GM21717 (cell line): ENCODE data around the gene SPATS2L.

Experiments used
- ATAC-seq: cut with Tn5 transposase; IDR thresholded peaks from one replicate; pipeline ENCODE4 v1.9.1; 2021; ENCODE audit warnings: mild to moderate bottlenecking, moderate library complexity; ENCODE audit not compliant: unreplicated experiment

SPATS2L gene

DNA sequence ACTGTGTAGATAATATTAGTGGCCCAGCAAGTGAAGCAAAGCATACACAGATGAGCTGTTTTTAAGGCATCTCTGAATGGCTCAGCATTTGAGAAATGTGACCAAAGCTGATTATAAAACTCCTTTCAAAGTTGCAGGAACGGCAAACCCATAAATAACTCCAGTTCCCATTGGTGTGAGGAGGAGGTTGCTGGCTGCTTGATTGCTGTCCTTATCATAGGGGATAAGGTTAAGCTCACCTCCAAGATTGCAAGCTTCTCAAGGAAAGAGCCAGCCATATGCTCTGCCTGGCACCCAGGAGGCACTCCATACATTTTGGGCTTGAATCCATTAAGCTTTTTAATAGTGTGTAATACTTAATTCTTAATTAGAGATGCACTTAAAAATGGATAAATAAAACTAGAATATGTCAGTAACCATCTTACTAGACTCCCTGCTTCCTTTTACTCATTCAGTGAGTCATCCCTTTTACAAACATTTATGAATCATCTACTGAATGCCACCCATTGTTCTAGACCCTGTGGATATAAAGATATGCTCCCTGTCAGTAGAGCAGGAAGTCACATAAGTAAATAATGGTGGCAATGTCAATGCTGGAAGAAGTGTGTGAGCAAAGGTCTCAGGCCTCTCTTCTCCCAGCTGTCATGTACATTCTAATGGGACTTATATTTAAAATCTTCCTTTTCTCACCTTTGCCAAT lies 99.3 kb downstream of the SPATS2L start:
- ATAC-seq: no peak

DNA sequence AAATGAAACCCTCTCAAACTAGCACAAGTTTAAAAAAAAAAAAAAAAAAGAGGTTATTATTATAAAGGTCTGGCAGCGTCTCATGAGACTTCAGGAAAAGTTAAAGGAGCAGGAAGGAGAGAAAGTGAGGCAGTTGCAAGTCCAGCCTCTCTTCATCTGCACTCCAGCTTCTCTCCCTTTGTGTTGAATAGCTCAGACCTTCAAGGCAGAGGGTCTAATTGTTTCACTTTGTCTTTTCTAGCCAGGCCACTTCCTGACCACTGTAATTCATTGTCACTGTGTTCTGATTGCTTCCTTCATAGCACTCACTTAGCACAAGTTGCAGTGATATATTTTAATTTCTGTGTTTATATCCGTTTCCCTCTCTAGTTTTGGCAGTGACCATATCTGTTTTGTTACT lies 99.9 kb downstream of the SPATS2L start:
- no peak for ATAC-seq

DNA sequence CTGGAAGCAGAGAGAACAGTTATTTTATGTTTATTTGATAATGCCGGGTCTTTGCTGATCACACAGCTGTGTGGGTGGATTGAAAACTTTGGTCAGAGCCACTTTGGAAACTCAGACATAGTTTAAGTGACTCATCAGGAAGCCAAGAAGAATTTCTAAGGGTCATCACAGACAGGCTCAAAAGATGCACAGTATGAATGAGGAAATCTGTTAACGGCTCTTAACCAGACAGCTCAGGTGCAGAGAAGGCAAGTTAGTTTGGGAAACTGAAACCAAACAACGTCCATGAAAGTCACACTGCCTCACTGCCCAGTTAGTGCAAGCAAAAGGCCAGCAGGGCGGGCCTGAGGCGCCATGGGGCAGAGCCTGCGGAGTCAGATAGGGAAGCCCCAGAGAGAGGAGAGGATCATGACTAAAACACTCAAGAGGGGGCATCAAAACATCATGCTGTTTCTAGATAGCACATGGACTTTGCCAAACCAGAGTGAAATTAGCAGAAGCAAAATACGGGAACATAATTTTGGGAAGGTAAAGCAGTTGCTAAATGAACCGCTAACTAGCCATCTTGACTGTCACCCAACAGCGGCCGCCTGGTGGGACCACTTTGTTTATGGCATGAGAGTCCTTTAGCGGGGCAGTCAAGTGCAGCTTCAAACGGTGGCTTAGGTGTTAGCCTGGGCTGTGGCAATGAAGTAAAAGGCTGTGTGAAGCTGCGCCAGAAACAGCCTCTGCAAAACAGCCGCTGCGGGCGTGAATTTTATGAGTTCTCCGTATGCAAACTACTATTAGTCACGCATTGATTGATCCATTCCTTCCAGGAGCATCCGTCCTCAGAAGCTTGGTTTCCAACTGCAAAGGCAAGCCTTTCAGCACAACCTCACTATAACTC lies 102.2 kb downstream of the SPATS2L start:
- ATAC-seq: no peak

DNA sequence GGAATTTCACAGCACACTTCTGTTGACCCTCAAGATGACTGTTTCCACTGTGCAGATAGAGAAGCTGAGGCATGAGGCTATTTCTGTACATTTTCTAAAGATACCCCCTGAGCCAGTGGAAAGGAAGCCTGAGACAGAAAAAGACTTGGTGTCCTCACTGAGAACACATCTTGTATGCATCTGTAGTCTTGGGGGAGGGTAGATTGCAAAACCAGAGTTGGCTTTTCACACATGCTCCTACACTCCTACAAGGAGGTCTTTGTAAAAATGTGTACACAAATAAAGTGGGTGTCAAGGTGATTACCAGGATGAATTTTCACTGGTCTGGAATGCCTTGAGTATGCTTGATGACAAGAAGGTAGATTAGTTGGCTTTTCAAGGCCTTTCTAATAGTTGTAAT lies 105.3 kb downstream of the SPATS2L start:
- no peak for ATAC-seq

DNA sequence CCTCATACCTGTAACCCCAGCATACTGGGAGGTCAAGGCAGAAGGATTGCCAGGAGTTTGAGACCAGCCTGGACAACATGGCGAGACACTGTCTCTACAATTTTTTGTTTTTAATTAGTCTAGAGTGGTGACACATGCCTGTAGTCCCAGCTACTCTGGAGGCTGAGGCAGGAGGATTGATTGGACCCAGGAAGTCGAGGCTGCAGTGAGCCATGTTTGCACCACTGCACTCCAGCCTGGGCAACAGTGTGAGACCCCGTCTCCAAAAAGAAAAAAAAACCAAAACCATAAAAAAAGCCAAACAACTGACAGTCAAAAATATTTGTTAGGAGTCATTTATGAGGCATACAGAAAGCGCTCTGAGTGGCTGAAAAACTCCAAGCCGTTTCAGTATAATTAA lies 107.9 kb downstream of the SPATS2L start:
- no peak for ATAC-seq

DNA sequence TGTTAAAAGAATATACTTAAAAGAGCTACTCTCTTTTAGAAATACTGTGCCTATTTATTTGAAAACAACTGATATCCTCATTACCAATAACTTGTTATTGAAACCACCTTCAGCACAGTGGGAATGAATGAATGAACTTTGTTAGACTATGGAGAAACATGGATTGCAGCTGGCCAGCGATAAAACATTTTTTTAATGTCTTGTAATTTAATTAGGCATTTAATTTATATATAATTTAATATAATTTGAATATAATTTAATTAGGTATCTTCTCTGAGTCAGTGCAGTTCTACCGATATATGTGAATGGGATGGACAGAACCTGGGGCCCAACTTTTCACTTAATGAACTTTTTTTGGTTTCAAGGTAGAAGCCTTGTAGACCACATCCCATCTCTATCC lies 109.0 kb downstream of the SPATS2L start:
- ATAC-seq: no peak

DNA sequence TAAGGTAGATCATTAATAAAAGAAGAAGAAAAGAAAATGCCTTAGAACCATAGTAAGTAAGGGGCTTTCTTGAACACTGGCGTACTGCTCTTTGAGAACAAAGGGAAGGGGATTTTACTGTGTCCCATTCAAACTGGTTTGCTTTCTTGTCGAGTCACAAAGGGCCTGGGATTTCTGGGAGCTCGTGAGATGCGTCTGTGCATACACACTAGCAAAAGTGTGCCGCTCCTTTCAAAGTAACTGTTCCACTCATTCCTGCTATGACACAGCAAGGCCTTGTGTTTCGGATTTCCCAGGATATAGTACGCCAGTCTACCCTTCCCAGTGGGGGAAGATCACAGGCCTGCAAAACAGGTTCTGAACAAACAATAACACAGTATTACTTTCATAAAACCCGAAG lies 110.4 kb downstream of the SPATS2L start:
- no peak for ATAC-seq

DNA sequence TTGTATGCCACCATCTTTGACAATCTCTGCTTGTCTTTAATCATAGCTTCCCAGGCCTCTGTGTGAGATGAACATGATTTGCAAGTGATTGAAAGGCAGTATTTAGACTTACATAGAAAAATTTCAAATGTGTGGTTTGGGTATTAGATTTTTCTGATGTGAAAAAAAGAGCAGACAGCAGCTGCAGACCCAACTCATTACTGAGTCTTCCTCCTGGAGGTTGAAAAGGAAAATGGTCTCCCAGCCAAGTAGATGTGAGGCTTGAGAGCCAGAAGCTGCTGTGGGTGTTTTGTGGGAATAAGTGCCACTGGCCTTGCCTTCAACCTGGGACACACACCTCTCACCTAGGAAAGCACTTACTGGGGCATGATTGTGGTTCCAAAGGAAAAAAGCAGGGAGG lies 110.9 kb downstream of the SPATS2L start:
- no peak for ATAC-seq

DNA sequence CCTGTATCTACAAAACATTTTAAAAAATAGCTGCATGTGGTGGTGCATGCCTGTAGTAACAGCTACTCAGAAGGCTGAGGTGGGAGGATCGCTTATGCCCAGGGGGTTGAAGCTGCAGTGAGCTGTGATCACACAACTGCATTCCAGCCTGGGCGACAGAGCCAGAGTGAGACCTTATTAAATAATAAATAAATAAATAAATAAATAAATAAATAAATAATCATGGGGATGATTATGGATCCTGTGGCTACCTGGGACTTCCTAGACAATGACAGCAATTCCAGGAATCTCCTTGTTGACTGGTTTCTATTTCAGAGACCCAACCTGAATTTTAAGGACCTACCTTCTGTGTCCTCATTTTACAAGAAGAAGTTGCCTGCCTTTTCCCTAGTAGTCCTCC lies 111.9 kb downstream of the SPATS2L start:
- ATAC-seq: no peak

DNA sequence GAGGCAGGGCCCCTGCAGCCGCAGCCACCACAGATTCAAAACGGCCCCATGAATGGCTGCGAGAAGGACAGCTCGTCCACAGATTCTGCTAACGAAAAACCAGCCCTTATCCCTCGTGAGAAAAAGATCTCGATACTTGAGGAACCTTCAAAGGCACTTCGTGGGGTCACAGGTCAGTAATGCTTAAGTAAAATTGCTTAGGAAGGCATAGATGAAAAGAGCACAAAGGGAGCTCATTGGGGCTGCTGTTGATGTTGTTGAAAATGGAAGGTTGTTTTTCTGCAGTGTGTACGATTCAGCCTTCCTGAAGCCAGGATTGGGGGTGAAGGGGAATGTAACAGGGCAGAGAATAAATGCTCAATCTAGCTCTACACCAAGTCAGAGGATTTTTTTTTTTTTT lies 112.8 kb downstream of the SPATS2L start:
- ATAC-seq: no peak

DNA sequence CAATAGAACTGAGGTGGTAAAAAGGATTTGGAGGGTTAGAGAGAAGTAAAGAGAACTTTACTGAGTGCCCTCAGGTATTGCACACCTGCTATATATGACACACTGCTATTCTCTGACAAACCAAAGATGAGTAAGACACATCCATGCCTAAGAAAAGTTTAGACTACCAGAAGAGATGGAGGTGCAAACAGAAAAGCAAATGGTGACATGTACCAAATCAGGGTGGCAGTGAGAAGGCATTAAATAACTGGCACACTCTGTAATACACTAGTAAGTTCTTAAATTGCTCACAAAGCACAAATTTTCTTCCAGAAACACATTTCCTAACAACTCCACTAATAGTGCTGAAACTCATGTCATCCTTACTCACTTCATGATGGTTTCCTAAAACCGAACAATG lies 114.8 kb downstream of the SPATS2L start:
- no peak for ATAC-seq

DNA sequence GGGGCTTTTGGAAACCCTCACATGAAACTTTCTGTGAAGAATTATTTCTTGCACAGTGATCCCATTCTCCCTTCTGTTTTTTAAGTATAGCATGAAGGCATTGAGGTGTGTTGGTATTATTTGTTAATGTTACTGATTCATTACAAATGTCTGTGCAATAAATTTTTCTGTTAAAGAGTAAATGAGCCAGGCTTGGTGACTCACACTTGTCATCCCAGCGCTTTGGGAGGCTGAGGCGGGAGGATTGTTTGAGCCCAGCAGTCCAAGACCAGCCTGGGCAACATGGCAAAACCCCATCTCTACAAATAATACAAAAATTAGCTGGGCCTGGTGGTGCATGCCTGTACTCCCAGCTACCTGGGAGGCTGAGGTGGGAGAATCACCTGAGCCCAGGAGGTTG lies 115.6 kb downstream of the SPATS2L start:
- no peak for ATAC-seq

DNA sequence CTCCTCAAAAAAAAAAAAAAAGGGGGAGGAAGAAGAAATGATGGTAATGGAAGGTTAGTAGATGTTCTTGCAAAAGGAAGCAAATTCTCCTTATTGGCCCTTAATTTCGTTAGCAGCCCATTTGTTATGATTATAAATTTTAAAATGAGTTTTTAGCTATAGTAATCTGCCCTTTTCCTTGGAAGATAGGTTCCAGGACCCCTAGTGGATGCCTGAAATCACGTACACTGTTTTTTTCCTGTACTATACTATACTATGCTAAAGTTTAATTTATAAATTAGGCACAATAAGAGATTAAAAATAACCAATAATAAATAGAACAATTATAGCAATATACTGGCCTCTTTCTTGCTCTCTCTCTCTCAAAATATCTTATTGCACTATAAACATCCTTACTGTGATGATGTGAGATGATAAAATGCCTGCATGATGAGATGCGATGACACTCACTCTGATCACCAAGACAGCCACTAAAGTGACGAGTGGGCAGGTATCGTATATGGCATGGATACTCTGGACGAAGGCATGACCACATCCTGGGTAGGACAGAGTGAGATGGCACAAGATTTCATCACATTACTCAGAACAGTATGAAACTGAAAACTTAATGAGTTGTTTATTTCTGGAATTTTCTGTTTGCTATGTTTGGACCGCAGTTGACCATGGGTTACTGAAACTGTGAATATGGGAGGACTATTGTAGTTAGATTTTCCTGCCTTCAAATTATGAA lies 116.2 kb downstream of the SPATS2L start:
- ATAC-seq: no peak

DNA sequence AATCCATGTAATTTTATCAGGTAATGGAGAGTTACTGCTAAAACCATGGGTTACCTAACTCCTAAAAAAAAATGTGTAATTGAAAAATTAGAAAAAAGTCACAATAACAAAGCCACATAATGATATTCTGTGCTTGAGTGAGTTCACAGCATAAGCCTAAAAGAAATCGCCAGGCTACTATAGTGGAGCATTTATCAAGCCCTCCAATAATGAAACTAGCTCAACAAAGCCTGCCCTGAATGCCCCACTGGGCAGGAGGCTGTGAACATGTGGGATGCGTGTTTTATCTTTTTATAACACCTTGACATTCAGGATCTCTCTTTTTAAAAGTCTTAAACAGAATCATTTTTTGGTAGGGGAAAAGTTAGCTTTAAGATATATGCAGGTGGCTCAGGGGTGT lies 117.0 kb downstream of the SPATS2L start:
- ATAC-seq: no peak

DNA sequence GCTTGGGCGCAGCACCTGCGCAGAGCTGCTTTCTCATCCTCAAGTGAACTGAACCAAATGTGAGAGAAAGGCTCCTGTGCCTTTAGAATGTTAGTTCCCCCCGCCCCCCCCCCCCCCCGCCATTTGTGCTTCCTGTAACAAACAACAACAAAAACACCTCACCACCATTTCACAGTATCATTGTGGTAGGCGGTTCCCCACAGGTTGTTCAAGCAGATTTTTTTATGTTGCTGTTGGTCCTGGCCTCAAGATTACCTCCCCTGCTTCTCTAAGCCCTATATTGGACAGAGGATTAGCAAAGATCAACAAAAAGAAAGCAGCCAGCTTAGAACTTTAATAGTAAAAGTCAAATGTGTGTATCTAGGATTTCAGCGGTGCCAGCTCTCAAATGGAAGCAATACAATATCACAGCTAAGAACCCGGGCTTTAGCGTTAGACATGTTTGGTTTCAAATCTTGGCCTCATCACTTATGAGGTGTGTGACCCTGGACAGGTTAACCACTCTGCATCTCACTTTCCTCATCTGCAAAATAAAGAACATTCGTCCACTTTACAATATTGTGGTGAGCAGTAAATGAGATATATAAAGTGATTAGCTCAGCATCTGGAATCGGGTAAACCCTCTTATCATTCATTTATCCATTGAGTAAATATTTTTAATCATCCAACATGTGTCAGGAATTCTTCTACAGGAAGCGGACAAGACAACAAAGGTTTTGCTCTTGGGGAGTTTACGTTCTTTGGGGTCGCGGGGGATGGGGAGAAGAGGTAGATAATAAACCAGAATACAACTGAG lies 118.7 kb downstream of the SPATS2L start:
- no peak for ATAC-seq

DNA sequence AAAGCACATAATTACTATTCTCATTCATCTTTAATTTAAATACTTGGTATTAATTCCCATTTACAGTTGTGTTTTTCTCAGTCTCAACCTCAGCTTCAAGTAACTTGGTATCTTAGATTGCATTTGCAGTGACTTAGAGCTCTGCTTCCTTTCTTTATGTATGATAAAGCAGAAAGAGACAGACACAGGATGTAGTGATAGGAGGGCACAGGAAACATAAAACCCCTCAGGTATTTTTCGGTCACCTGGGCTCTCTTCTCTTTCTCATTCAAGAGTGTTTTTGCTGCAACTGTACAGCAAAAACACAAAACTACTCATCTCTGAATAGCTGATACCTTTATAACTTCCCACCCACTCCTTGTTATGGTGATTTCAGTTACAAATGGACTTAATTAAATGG lies 120.3 kb downstream of the SPATS2L start:
- no peak for ATAC-seq

DNA sequence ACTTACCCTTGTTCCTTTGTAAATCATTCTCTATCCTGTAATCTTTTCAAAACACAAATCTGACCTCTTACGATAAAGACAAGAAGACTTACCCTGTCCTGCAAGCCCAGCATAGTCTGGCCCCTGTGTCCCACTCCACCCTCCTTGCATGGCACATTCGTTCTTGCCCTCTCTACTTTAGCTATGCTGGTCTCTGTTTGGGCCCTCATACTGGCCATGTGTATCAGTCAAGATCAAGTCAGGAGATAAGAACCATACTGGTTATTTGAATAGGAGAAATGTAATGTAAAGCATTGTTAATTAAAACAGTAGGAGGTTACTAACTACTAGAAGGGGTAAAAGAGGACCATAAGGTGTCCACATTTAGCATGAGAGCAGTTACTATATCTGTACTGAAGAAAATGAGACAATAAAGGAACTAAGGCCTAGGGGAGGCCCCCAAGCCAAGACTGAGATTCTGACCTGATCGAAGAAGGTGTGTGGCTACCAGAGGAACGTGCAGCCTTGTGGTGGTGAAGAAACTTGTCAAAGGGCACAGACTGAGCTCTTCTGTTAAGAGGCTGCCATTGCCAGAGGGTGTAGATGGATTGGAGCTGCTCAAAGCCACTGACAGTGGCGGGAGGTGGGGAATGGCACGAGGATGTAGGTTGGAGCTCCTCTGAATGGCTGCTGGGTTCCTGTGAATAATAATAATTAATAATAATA lies 122.6 kb downstream of the SPATS2L start:
- ATAC-seq: no peak

DNA sequence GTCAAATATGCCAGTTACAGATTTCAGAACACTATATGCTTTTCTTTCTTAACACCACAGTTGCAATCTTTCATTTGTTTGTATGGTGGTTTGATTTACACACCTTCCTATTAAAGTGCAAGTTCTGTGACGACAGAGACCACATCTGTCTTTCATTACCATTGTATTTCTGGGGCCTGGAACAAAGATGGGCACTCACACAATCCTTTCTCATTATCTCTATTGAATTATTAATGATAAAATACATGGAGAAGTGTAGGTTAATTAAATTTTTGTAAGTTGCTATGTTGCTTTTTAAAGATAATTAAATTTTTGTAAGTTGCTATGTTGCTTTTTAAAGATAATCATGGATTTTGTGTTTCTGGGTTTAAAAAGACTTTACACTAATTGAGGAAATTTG lies 123.5 kb downstream of the SPATS2L start:
- ATAC-seq: no peak

DNA sequence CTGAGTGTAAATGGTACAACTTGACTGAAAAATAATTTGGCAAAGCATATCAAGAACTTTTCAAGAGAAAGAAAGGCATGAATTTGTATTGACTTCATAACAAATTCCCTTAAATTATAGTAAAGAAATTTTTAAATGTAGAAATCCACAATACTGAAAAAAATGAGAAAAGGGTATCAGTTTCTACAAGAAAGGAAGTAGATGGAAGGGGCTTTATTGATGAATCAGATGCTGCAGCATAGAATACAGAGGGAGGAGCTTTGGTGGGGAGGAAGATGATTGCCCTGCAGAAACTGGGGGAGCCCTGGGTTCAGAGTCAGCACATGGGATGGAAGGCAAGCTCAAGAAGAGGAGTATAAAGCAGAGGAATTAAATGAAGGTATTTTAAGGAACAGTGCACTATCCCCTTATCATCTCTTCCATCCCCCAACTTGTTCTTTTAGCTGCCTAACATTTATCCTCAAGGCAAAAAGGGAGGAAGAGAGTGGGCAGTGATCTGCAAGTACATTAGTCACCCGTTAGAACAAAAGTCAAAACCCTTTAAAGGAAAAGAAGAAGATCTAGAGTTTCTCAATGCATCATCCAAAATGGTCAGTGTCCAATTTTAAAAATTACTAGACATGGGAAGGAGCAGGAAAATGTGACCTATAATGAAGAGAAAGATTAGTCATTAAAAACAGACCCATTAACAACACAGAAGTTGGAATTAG lies 125.7 kb downstream of the SPATS2L start:
- no peak for ATAC-seq

DNA sequence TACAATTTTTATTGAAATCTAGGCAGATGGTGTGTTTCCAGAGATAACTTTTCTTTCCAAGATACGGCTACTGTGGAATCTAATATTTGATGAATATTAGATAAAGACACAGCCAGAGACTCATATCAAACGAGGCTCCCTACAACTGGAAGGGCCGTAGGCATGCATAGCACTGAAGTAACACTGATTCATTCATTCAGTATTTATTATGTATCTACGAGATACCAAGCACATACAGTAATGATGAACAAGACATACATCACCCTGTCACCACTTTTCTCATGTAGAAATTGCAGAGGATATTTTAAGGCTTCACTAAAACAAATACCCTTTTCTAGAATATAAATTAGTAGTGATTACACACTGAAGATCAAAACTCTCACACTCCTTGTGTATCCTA lies 128.9 kb downstream of the SPATS2L start:
- no peak for ATAC-seq
